Measurements from ENCODE around the gene E2F8.

- TF ChIP-seq EP300 (IDR thresholded peaks at IDR 0.05): no peak
- no peak for TF ChIP-seq POLR2AphosphoS5 (IDR thresholded peaks at IDR 0.05)
- TF ChIP-seq POLR2A (IDR thresholded peaks at IDR 0.05; ENCODE audit: low read depth): no peak
- TF ChIP-seq CTCF (IDR thresholded peaks at IDR 0.05): no peak
These were observed 1.7 kb downstream of the E2F8 start for GRCh38 chr11:19239039-19239438.

All from esophagus muscularis mucosa (tissue), 4 donors.